Ishikawa (cell line): Measurements from ENCODE around the gene STK11IP.

ENCODE experiments used
- CREB1 ChIP-seq: IDR thresholded peaks from 2 replicates; pipeline ENCODE4 v1.6.1; 2012; ENCODE audit warnings: low read depth
- EP300 ChIP-seq: IDR thresholded peaks from 2 replicates; pipeline ENCODE4 v1.6.1; 2012; ENCODE audit warnings: borderline replicate concordance
- MAX ChIP-seq: IDR thresholded peaks from 2 replicates; pipeline ENCODE4 v1.6.1; 2012
- NFIC ChIP-seq: IDR thresholded peaks from 2 replicates; pipeline ENCODE4 v1.6.1; 2012
- TAF1 ChIP-seq: IDR thresholded peaks from 2 replicates; pipeline ENCODE4 v1.6.1; 2012; ENCODE audit warnings: low read depth, mild to moderate bottlenecking
- TCF12 ChIP-seq: IDR thresholded peaks from 2 replicates; pipeline ENCODE4 v1.6.1; 2012; ENCODE audit warnings: low read depth
- YY1 ChIP-seq: IDR thresholded peaks from 2 replicates; pipeline ENCODE4 v1.6.1; 2012; ENCODE audit warnings: low read depth
- ZBTB7A ChIP-seq: IDR thresholded peaks from 2 replicates; pipeline ENCODE4 v1.6.1; 2012; ENCODE audit warnings: low read depth

GRCh38 chr2:219557791-219558785, 39.6 kb upstream of the STK11IP start:
- TF ChIP-seq ZBTB7A (no peak), MAX (no peak), YY1 (no peak), NFIC (no peak), EP300 (no peak), TAF1 (no peak), TCF12 (no peak), CREB1 (no peak)
